DND-41 (cell line): Measurements from ENCODE around the gene TMEM150A.
"Not testable (repeated sequence)": the region's sequence is repeated elsewhere in the genome, so short reads cannot be mapped to it uniquely, and the experiment has no call there.

Experiments
- ATAC-seq: fragments of 200-7000 bp; cut with Tn5 transposase; 3 replicates; pipeline ENCODE4 v1.9.1; 2021; ENCODE audit warnings: low read depth; ENCODE audit not compliant: insufficient read depth
- DNase-seq: peaks from one replicate; pipeline ENCODE4 v3.0.0-alpha.2; 2020
- H2AFZ ChIP-seq: 2 replicates; pipeline ENCODE4 v1.6.0; 2012; ENCODE audit warnings: low read depth, low read length
- H3K27ac ChIP-seq: 2 replicates; pipeline ENCODE4 v1.5.1; 2012; ENCODE audit warnings: low read length, inconsistent platforms
- H3K27me3 ChIP-seq: fragments of 200-600 bp; sonication (generic); 2 replicates; pipeline ENCODE4 v1.6.0; 2012; ENCODE audit warnings: low read length, mild to moderate bottlenecking, inconsistent platforms; ENCODE audit not compliant: insufficient read depth, poor library complexity
- H3K36me3 ChIP-seq: 2 replicates; pipeline ENCODE4 v1.5.1; 2012; ENCODE audit warnings: low read length, inconsistent platforms; ENCODE audit not compliant: insufficient read depth
- H3K4me1 ChIP-seq: 2 replicates; pipeline ENCODE4 v1.5.1; 2012; ENCODE audit warnings: mild to moderate bottlenecking, low read length; ENCODE audit not compliant: insufficient read depth
- H3K4me2 ChIP-seq: 2 replicates; pipeline ENCODE4 v1.6.0; 2012; ENCODE audit warnings: mild to moderate bottlenecking, moderate library complexity, low read length, inconsistent platforms; ENCODE audit not compliant: insufficient read depth
- H3K4me3 ChIP-seq, 2 experiments: fragments of 200-600 bp in 1 of 2; shearing (Covaris generic) in 1 of 2; 2 replicates each; pipeline ENCODE4 v1.5.1; 2012 to 2016; ENCODE audit warnings: inconsistent platforms in 2 of 2, low read length in 2 of 2, mild to moderate bottlenecking in 2 of 2, low read depth in 1 of 2, moderate library complexity in 1 of 2
- H3K79me2 ChIP-seq: 2 replicates; pipeline ENCODE4 v1.6.0; 2012; ENCODE audit warnings: low read length, inconsistent platforms; ENCODE audit not compliant: insufficient read depth
- H3K9ac ChIP-seq: 2 replicates; pipeline ENCODE4 v1.6.0; 2012; ENCODE audit warnings: low read depth, mild to moderate bottlenecking, inconsistent platforms, low read length, moderate library complexity
- H3K9me3 ChIP-seq: 2 replicates; pipeline ENCODE4 v1.5.1; 2012; ENCODE audit warnings: low read length, moderate library complexity, mild to moderate bottlenecking, inconsistent platforms; ENCODE audit not compliant: insufficient read depth, severe bottlenecking
- H4K20me1 ChIP-seq: 2 replicates; pipeline ENCODE4 v1.6.0; 2012; ENCODE audit warnings: low read length; ENCODE audit not compliant: insufficient read depth
- CTCF ChIP-seq: IDR thresholded peaks from 2 replicates; pipeline ENCODE4 v1.5.1; 2012; ENCODE audit warnings: borderline replicate concordance, low read length, moderate library complexity, mild to moderate bottlenecking; ENCODE audit not compliant: poor library complexity, severe bottlenecking; ENCODE audit errors: extremely low read depth
- EZH2 ChIP-seq: IDR thresholded peaks from 3 replicates; pipeline ENCODE4 v1.6.1; 2012; ENCODE audit warnings: borderline replicate concordance, low read depth, mild to moderate bottlenecking, moderate library complexity, low read length, inconsistent platforms; ENCODE audit not compliant: severe bottlenecking

The TMEM150A gene

GRCh38 chr2:85615413-85615728, 12.9 kb upstream of the TMEM150A start:
- ATAC-seq, result no peak
- H3K4me1 ChIP-seq, result peaks cover 56% of the 10 kb centered on the region
- H4K20me1 ChIP-seq, result peaks cover 27% of the 10 kb centered on the region
- H3K4me2 ChIP-seq, result peak overlapping the region; percentile 78
- H3K4me3 ChIP-seq, result peak overlapping the region in 1 of 2 experiments; percentile 97; a peak in 1 of 4 replicates
- H3K36me3 ChIP-seq, result peaks cover 35% of the 10 kb centered on the region
- H3K79me2 ChIP-seq, result peaks cover 65% of the 10 kb centered on the region
- DNase-seq, result no peak
- no peaks in the 10 kb centered on the region for H3K9me3 ChIP-seq
- TF ChIP-seq EZH2 (no peak), CTCF (no peak)
- H3K27ac ChIP-seq, result peak overlapping the region; percentile 98
- no peaks in the 10 kb centered on the region for H3K27me3 ChIP-seq
- H3K9ac ChIP-seq, result peak overlapping the region; percentile 99
- H2AFZ ChIP-seq, result no peak overlapping the region

- H2AFZ ChIP-seq, H3K9ac ChIP-seq, DNase-seq, H3K4me2 ChIP-seq, H3K9me3 ChIP-seq, ATAC-seq, H3K27ac ChIP-seq, H3K4me3 ChIP-seq, H3K27me3 ChIP-seq: not testable (repeated sequence)
- Histone ChIP-seq H3K36me3 (peaks cover 34% of the 10 kb centered on the region), H4K20me1 (peaks cover 27% of the 10 kb centered on the region), H3K79me2 (peaks cover 64% of the 10 kb centered on the region), H3K4me1 (peaks cover 62% of the 10 kb centered on the region)
Observed at GRCh38 chr2:85614757-85615156, 12.3 kb upstream of the TMEM150A start.

- Histone ChIP-seq H3K27me3 (no peaks in the 10 kb centered on the region), H3K36me3 (peaks cover 32% of the 10 kb centered on the region), H3K79me2 (peaks cover 61% of the 10 kb centered on the region), H3K27ac (no peak overlapping the region), H4K20me1 (peaks cover 23% of the 10 kb centered on the region), H3K9ac (no peak overlapping the region), H2AFZ (no peak overlapping the region), H3K4me1 (peaks cover 55% of the 10 kb centered on the region), H3K9me3 (no peaks in the 10 kb centered on the region), H3K4me2 (no peak overlapping the region), H3K4me3 (no peak overlapping the region)
- DNase-seq (no peak), ATAC-seq (no peak)
- no peak for TF ChIP-seq EZH2
- TF ChIP-seq CTCF, result no peak
Observed at GRCh38 chr2:85613717-85614515, 11.4 kb upstream of the TMEM150A start.

GRCh38 chr2:85611705-85612587, 9.4 kb upstream of the TMEM150A start, which contains the start of gene C2orf68:
TSS of gene C2orf68 (minus strand) at chr2:85612066. CDS start at chr2:85611984, 82 bp downstream.
- Histone ChIP-seq H2AFZ (peak within 1 kb of the TSS; percentile 98), H3K36me3 (peaks cover 34% of the 10 kb centered on the region)

More at GRCh38 chr2:85611705-85612587, 9.4 kb upstream of the TMEM150A start, which contains the start of gene C2orf68:
- peak; percentile 78 for ATAC-seq
- Histone ChIP-seq H3K4me1 (peaks cover 35% of the 10 kb centered on the region), H4K20me1 (peaks cover 12% of the 10 kb centered on the region), H3K4me2 (peak within 1 kb of the TSS; percentile 87), H3K4me3 (peak within 1 kb of the TSS; percentile 66 to 91), H3K79me2 (peaks cover 45% of the 10 kb centered on the region), H3K27ac (peak within 1 kb of the TSS; percentile 96), H3K27me3 (no peaks in the 10 kb centered on the region), H3K9me3 (no peaks in the 10 kb centered on the region), H3K9ac (peak within 1 kb of the TSS; percentile 79)
- TF ChIP-seq EZH2 (no peak), CTCF (no peak)
- DNase-seq, result peak; percentile 88
